ENCODE data around the gene ZFP62. TPM values are rescaled to one million over a fixed set of nuclear protein-coding genes. Genes with fewer than 3 reads are reported as not detected.

ZFP62 gene
- total and polyA plus RNA-seq, 7 donors = 12.9 to 34.6 (median 22.2) TPM

- no peak for TF ChIP-seq EP300 (IDR thresholded peaks at IDR 0.05)
- Histone ChIP-seq H3K4me3 (no peak overlapping the region), H3K36me3 (peaks cover 22 to 49% (median 27%) of the 10 kb centered on the region in 4 donors), H3K9me3 (peaks cover 0 to 29% (median 2%) of the 10 kb centered on the region in 4 donors), H3K4me1 (no peaks in the 10 kb centered on the region), H3K27ac (no peak overlapping the region), H3K27me3 (no peaks in the 10 kb centered on the region)
- intact Hi-C loops (cut with DNase I) = no loop called here
- DNase-seq = no peak
- 98% methylated on average over 1 of the region's 1 CpG for WGBS, 2 donors
These were observed 7.3 kb downstream of the ZFP62 start for GRCh38 chr5:180853848-180854176.

GRCh38 chr5:180853121-180853847, 7.8 kb downstream of the ZFP62 start:
- 88 to 89% methylated on average over 13 of the region's 13 CpGs for WGBS, 2 donors
- Histone ChIP-seq H3K36me3 (peaks cover 22 to 52% (median 28%) of the 10 kb centered on the region in 4 donors), H3K27ac (no peak overlapping the region), H3K27me3 (no peaks in the 10 kb centered on the region), H3K9me3 (peaks cover 0 to 33% (median 2%) of the 10 kb centered on the region in 4 donors), H3K4me3 (no peak overlapping the region), H3K4me1 (no peaks in the 10 kb centered on the region)
- intact Hi-C loops (cut with DNase I) = no loop called here
- no peak for TF ChIP-seq CTCF (IDR thresholded peaks at IDR 0.05)
- TF ChIP-seq POLR2AphosphoS5 (IDR thresholded peaks at IDR 0.05) = no peak
- no peak for TF ChIP-seq POLR2A (IDR thresholded peaks at IDR 0.05)
- no peak for TF ChIP-seq EP300 (IDR thresholded peaks at IDR 0.05)
- DNase-seq = no peak

GRCh38 chr5:180852495-180852894, 8.6 kb downstream of the ZFP62 start:
- 92 to 94% methylated on average over 4 of the region's 4 CpGs for WGBS, 2 donors
- no peak for TF ChIP-seq POLR2AphosphoS5 (IDR thresholded peaks at IDR 0.05)
- TF ChIP-seq EP300 (IDR thresholded peaks at IDR 0.05) = no peak
- no peak for TF ChIP-seq CTCF (IDR thresholded peaks at IDR 0.05)
- TF ChIP-seq POLR2A (IDR thresholded peaks at IDR 0.05) = no peak
- peaks cover 22 to 52% (median 28%) of the 10 kb centered on the region in 4 donors for H3K36me3 ChIP-seq

GRCh38 chr5:180850434-180851078, 10.5 kb downstream of the ZFP62 start:
- Histone ChIP-seq H3K4me3 (no peak overlapping the region), H3K9me3 (peaks cover 0 to 33% (median 2%) of the 10 kb centered on the region in 4 donors), H3K4me1 (no peaks in the 10 kb centered on the region), H3K27me3 (no peaks in the 10 kb centered on the region), H3K27ac (no peak overlapping the region), H3K36me3 (peaks cover 22 to 42% (median 25%) of the 10 kb centered on the region in 4 donors)
- WGBS, 2 donors = 97% methylated on average over 10 of the region's 10 CpGs
- no peak for DNase-seq
- TF ChIP-seq CTCF (IDR thresholded peaks at IDR 0.05) (no peak), EP300 (IDR thresholded peaks at IDR 0.05) (no peak), POLR2A (IDR thresholded peaks at IDR 0.05) (no peak)
- intact Hi-C loops (cut with DNase I) = no loop called here

More at GRCh38 chr5:180852495-180852894, 8.6 kb downstream of the ZFP62 start:
- DNase-seq = no peak
- intact Hi-C loops (cut with DNase I) = no loop called here
- H3K4me1 ChIP-seq = no peaks in the 10 kb centered on the region
- no peak overlapping the region for H3K4me3 ChIP-seq
- no peaks in the 10 kb centered on the region for H3K27me3 ChIP-seq
- no peak overlapping the region for H3K27ac ChIP-seq
- peaks cover 0 to 33% (median 2%) of the 10 kb centered on the region in 4 donors for H3K9me3 ChIP-seq

- Histone ChIP-seq H3K27me3 (no peaks in the 10 kb centered on the region), H3K9me3 (peaks cover 0 to 33% (median 2%) of the 10 kb centered on the region in 4 donors), H3K36me3 (peaks cover 22 to 35% (median 25%) of the 10 kb centered on the region in 4 donors), H3K4me1 (no peaks in the 10 kb centered on the region), H3K27ac (no peak overlapping the region), H3K4me3 (no peak overlapping the region)
- WGBS, 2 donors = 92 to 95% methylated on average over 4 of the region's 4 CpGs
- TF ChIP-seq CTCF (IDR thresholded peaks at IDR 0.05) (no peak), POLR2A (IDR thresholded peaks at IDR 0.05) (no peak), POLR2AphosphoS5 (IDR thresholded peaks at IDR 0.05) (no peak), EP300 (IDR thresholded peaks at IDR 0.05) (no peak)
- intact Hi-C loops (cut with DNase I) = no loop called here
- no peak for DNase-seq
These were observed 11.2 kb downstream of the ZFP62 start for GRCh38 chr5:180849827-180850226.

Data from sigmoid colon (tissue), 7 donors.